Choroid plexus epithelial cell (primary cell): Measurements from ENCODE around the gene BICDL2.
"Not testable (repeated sequence)": the region's sequence is repeated elsewhere in the genome, so short reads cannot be mapped to it uniquely, and the experiment has no call there.

Experiments used
- DNase-seq: peaks from one replicate; pipeline ENCODE4 v3.0.0-alpha.2; 2010; ENCODE audit warnings: low read depth
- H3K4me3 ChIP-seq: 2 replicates; pipeline ENCODE4 v1.5.1; 2011; ENCODE audit warnings: low read depth, mild to moderate bottlenecking, control low read depth, low read length, moderate library complexity
- CTCF ChIP-seq: conservative IDR thresholded peaks from 2 replicates; pipeline ENCODE4 v1.5.1; 2011; ENCODE audit warnings: low read depth, mild to moderate bottlenecking, control low read depth, inconsistent platforms, low read length, moderate library complexity

BICDL2 gene

GRCh38 chr16:3056336-3057180 is 19.8 kb upstream of the BICDL2 start:
- TF ChIP-seq CTCF = no peak
- no peak overlapping the region for H3K4me3 ChIP-seq
- DNase-seq = no peak

GRCh38 chr16:3055734-3056115 is 19.0 kb upstream of the BICDL2 start:
- not testable (repeated sequence) for H3K4me3 ChIP-seq, DNase-seq

GRCh38 chr16:3054965-3055733 is 18.4 kb upstream of the BICDL2 start:
- no peak overlapping the region for H3K4me3 ChIP-seq
- TF ChIP-seq CTCF = no peak
- no peak for DNase-seq

- not testable (repeated sequence) for H3K4me3 ChIP-seq
Observed at GRCh38 chr16:3053330-3053710, 16.6 kb upstream of the BICDL2 start.

GRCh38 chr16:3052571-3053329 is 16.0 kb upstream of the BICDL2 start:
- DNase-seq = not testable (repeated sequence)

More at GRCh38 chr16:3053330-3053710, 16.6 kb upstream of the BICDL2 start:
- not testable (repeated sequence) for DNase-seq

GRCh38 chr16:3051494-3051893 is 14.8 kb upstream of the BICDL2 start:
- no peak for DNase-seq
- H3K4me3 ChIP-seq = no peak overlapping the region
- no peak for TF ChIP-seq CTCF

More at GRCh38 chr16:3052571-3053329, 16.0 kb upstream of the BICDL2 start:
- not testable (repeated sequence) for H3K4me3 ChIP-seq

- no peak for TF ChIP-seq CTCF
- no peak overlapping the region for H3K4me3 ChIP-seq
- no peak for DNase-seq
Observed at GRCh38 chr16:3051009-3051408, 14.3 kb upstream of the BICDL2 start.

GRCh38 chr16:3050487-3050886 is 13.7 kb upstream of the BICDL2 start:
- TF ChIP-seq CTCF = no peak

More at GRCh38 chr16:3050487-3050886, 13.7 kb upstream of the BICDL2 start:
- no peak overlapping the region for H3K4me3 ChIP-seq
- no peak for DNase-seq
